Measurements from ENCODE around the gene RGS8. TPM values are rescaled to one million over a fixed set of nuclear protein-coding genes. Genes with fewer than 3 reads are reported as not detected.

Gene RGS8
- polyA plus RNA-seq, 2 of the 4 experiments (the other 2 are of a cell fraction), result not detected

GRCh38 chr1:182666706-182667105, 17.7 kb downstream of the RGS8 start:
- Histone ChIP-seq H3K4me1 (no peaks in the 10 kb centered on the region), H3K27ac (no peak overlapping the region), H3K4me3 (no peak overlapping the region), H3K4me2 (no peak overlapping the region), H3K9me3 (no peaks in the 10 kb centered on the region)
- no peak for DNase-seq (ENCODE audit: low read depth in 1 of 2, low spot score in 1 of 2)
- TF ChIP-seq JUNB (IDR thresholded peaks at IDR 0.05) (no peak), HOXA7 (CRISPR knock-in tag; IDR thresholded peaks at IDR 0.05) (no peak), EHMT2 (IDR thresholded peaks at IDR 0.05; ENCODE audit: low read depth) (no peak), PHF8 (IDR thresholded peaks at IDR 0.05; ENCODE audit: borderline replicate concordance, low read depth) (no peak), ZFP36 (IDR thresholded peaks at IDR 0.05; ENCODE audit: borderline replicate concordance, partially characterized antibody) (no peak), PBX3 (IDR thresholded peaks at IDR 0.05) (no peak), RCOR1 (IDR thresholded peaks at IDR 0.05; ENCODE audit: low read depth, low read length) (no peak), ELK1 (IDR thresholded peaks at IDR 0.05; ENCODE audit: low read depth, low read length) (no peak), KDM5A (IDR thresholded peaks at IDR 0.05) (no peak), EHF (CRISPR knock-in tag; IDR thresholded peaks at IDR 0.05) (no peak)
- FAIRE-seq, result no peak
- ChIA-PET POLR2A (no interaction called here), CTCF (interaction anchor here (1.7 to 2.6 kb wide), 3 partner anchors 13 to 66 kb away, joined by 5 read pairs; no protein-coding TSS in a partner anchor)
- WGBS (ENCODE audit: missing lambda C conversion rate), result 56% methylated on average over 9 of the region's 9 CpGs
- ATAC-seq, result no peak

GRCh38 chr1:182664296-182664695, 20.1 kb downstream of the RGS8 start:
- no peak for TF ChIP-seq REST (IDR thresholded peaks at IDR 0.05)
- TF ChIP-seq KDM1A (IDR thresholded peaks at IDR 0.05; ENCODE audit: low read depth), result no peak
- TF ChIP-seq KDM5A (IDR thresholded peaks at IDR 0.05), result no peak
- no peak for TF ChIP-seq NPAS2 (CRISPR knock-in tag; IDR thresholded peaks at IDR 0.05; ENCODE audit: borderline replicate concordance)
- no peak for TF ChIP-seq TFCP2L1 (CRISPR knock-in tag; IDR thresholded peaks at IDR 0.05)
- 51% methylated on average over 3 of the region's 3 CpGs for WGBS (ENCODE audit: missing lambda C conversion rate)
- Histone ChIP-seq H3K4me1 (no peaks in the 10 kb centered on the region), H3K9me3 (no peaks in the 10 kb centered on the region), H3K4me3 (no peak overlapping the region), H3K27ac (no peak overlapping the region), H3K4me2 (no peak overlapping the region)
- DNase-seq (ENCODE audit: low read depth in 1 of 2, low spot score in 1 of 2) (no peak), ATAC-seq (no peak), FAIRE-seq (no peak)
- CTCF ChIA-PET, result no interaction called here
- POLR2A ChIA-PET, result no interaction called here

GRCh38 chr1:182662956-182663355, 21.4 kb downstream of the RGS8 start:
- TF ChIP-seq ESRRA (IDR thresholded peaks at IDR 0.05; ENCODE audit: borderline replicate concordance, low read length) (no peak), MAZ (IDR thresholded peaks at IDR 0.05; ENCODE audit: borderline replicate concordance, low read depth, low read length) (no peak), SREBF2 (IDR thresholded peaks at IDR 0.05) (no peak), CEBPB (IDR thresholded peaks at IDR 0.05) (no peak), NR3C1 (IDR thresholded peaks at IDR 0.05) (no peak), E2F6 (IDR thresholded peaks at IDR 0.05; ENCODE audit: borderline replicate concordance, low read depth) (no peak), NFE2L2 (conservative IDR thresholded peaks at IDR 0.05; ENCODE audit: low read length) (no peak), HOXB5 (CRISPR knock-in tag; IDR thresholded peaks at IDR 0.05) (no peak)
- H3K4me1 ChIP-seq, result no peaks in the 10 kb centered on the region
- H3K27ac ChIP-seq, result no peak overlapping the region
- DNase-seq (ENCODE audit: low read depth in 1 of 2, low spot score in 1 of 2), result no peak
- no peak for ATAC-seq
- WGBS (ENCODE audit: missing lambda C conversion rate), result 41% methylated on average over 3 of the region's 3 CpGs
- no peak overlapping the region for H3K4me3 ChIP-seq
- ChIA-PET CTCF (interaction anchor here (0.5 to 1.9 kb wide), 4 partner anchors 11 to 122 kb away, joined by 3 to 8 read pairs (median 4); no protein-coding TSS in a partner anchor), POLR2A (no interaction called here)
- H3K9me3 ChIP-seq, result no peaks in the 10 kb centered on the region
- H3K4me2 ChIP-seq, result no peak overlapping the region
- no peak for FAIRE-seq
